ENCODE results near the gene TTC28. TPM values are rescaled to one million over a fixed set of nuclear protein-coding genes. Genes with fewer than 3 reads are reported as not detected.

The TTC28 gene
- total and polyA plus RNA-seq, 12 donors = 2.1 to 27.7 (median 20.4) TPM

GRCh38 chr22:28444659-28445058, 235.0 kb downstream of the TTC28 start:
- H3K4me1 ChIP-seq = peaks cover 0 to 42% (median 30%) of the 10 kb centered on the region in 9 donors
- 69 to 75% methylated on average over 5 of the region's 5 CpGs for WGBS, 2 donors
- H3K27me3 ChIP-seq = no peaks in the 10 kb centered on the region
- DNase-seq = no peak
- peak overlapping the region in 1 of 10 donors; percentile 0 for H3K27ac ChIP-seq
- no peak overlapping the region for H3K4me3 ChIP-seq
- intact Hi-C loops (cut with DNase I) = loop anchor here (5.0 to 10.0 kb wide), 10 partner anchors 140 to 420 kb away; no protein-coding TSS in a partner anchor
- no peak for ATAC-seq
- TF ChIP-seq CTCF (IDR thresholded peaks at IDR 0.05) = no peak
- no peaks in the 10 kb centered on the region for H3K36me3 ChIP-seq
- no peaks in the 10 kb centered on the region for H3K9me3 ChIP-seq

- H3K4me1 ChIP-seq = peaks cover 0 to 51% (median 30%) of the 10 kb centered on the region in 9 donors
- WGBS, 2 donors = 2% methylated on average over 5 of the region's 5 CpGs
These were observed 236.1 kb downstream of the TTC28 start for GRCh38 chr22:28443526-28443876.

GRCh38 chr22:28442711-28443525, 236.7 kb downstream of the TTC28 start:
- ATAC-seq (peak; percentile 32 to 82 (median 60)), DNase-seq (peak; percentile 32 to 38)
- H3K4me1 ChIP-seq = peaks cover 0 to 51% (median 30%) of the 10 kb centered on the region in 9 donors
- H3K4me3 ChIP-seq = peak overlapping the region; percentile 38 to 79 (median 66)
- WGBS, 2 donors = 0 to 1% methylated on average over 29 of the region's 29 CpGs
- H3K27ac ChIP-seq = peak overlapping the region; percentile 74 to 91 (median 83)
- H3K9me3 ChIP-seq = no peaks in the 10 kb centered on the region
- H3K27me3 ChIP-seq = no peaks in the 10 kb centered on the region
- H3K36me3 ChIP-seq = no peaks in the 10 kb centered on the region
- TF ChIP-seq CTCF (IDR thresholded peaks at IDR 0.05) = no peak
- intact Hi-C loops (cut with DNase I) = loop anchor here (2.0 to 10.0 kb wide), 10 partner anchors 142 to 418 kb away; no protein-coding TSS in a partner anchor

More at GRCh38 chr22:28443526-28443876, 236.1 kb downstream of the TTC28 start:
- intact Hi-C loops (cut with DNase I) = loop anchor here (2.0 to 10.0 kb wide), 10 partner anchors 141 to 419 kb away; no protein-coding TSS in a partner anchor
- no peaks in the 10 kb centered on the region for H3K9me3 ChIP-seq
- H3K27me3 ChIP-seq = no peaks in the 10 kb centered on the region
- no peaks in the 10 kb centered on the region for H3K36me3 ChIP-seq
- DNase-seq = peak; percentile 55 to 78
- H3K4me3 ChIP-seq = peak overlapping the region; percentile 38 to 79 (median 66)
- peak overlapping the region; percentile 74 to 91 (median 83) for H3K27ac ChIP-seq
- TF ChIP-seq CTCF (IDR thresholded peaks at IDR 0.05) = no peak
- peak; percentile 79 to 95 (median 90) for ATAC-seq

- intact Hi-C loops (cut with DNase I) = loop anchor here (2.0 to 10.0 kb wide), 10 partner anchors 143 to 417 kb away; no protein-coding TSS in a partner anchor
- DNase-seq (peak; percentile 77 to 83), ATAC-seq (peak; percentile 89 to 97 (median 94))
- Histone ChIP-seq H3K9me3 (no peaks in the 10 kb centered on the region), H3K36me3 (no peaks in the 10 kb centered on the region), H3K27ac (peak overlapping the region; percentile 74 to 91 (median 83)), H3K4me3 (peak overlapping the region; percentile 38 to 79 (median 66)), H3K27me3 (no peaks in the 10 kb centered on the region), H3K4me1 (peaks cover 0 to 57% (median 30%) of the 10 kb centered on the region in 9 donors)
- WGBS, 2 donors = 0 to 1% methylated on average over 23 of the region's 23 CpGs
- TF ChIP-seq CTCF (IDR thresholded peaks at IDR 0.05) = peak; percentile 55 to 86 (median 76)
These were observed 237.4 kb downstream of the TTC28 start for GRCh38 chr22:28442264-28442710.
